H1 (cell line): ENCODE data around the gene SLC2A4RG. TPM values are rescaled to one million over a fixed set of nuclear protein-coding genes. Genes with fewer than 3 reads are reported as not detected.

Experiments
- CTCF ChIA-PET: fragments of 300-600 bp; sonication (Branson Sonifier 250); formaldehyde crosslinking; loops from one replicate; lab custom pipeline; 2021; ENCODE audit not compliant: partially characterized antibody; lab: Charles Lee
- POLR2A ChIA-PET: fragments of 300-600 bp; sonication (Branson Sonifier 250); formaldehyde crosslinking; loops from one replicate; lab custom pipeline; 2021; ENCODE audit warnings: inconsistent platforms; ENCODE audit not compliant: partially characterized antibody; lab: Charles Lee
- DNase-seq, 2 experiments: peaks; one replicate each; pipeline versions ENCODE4 v3.0.0 to v3.0.0-alpha.2; 2010 to 2022; ENCODE audit warnings: low spot score in 2 of 2, low read depth in 1 of 2, mixed read lengths in 1 of 2
- FAIRE-seq: peaks from 2 replicates; lab custom pipeline; 2011; peaks lifted over from hg19 to GRCh38; lab: Jason Lieb, UNC
- H2AFZ ChIP-seq: 2 replicates; pipeline ENCODE4 v1.8.1; 2012; ENCODE audit warnings: low read length, inconsistent platforms
- H2AK5ac ChIP-seq: 2 replicates; pipeline ENCODE4 v1.6.1; 2013; ENCODE audit warnings: low read depth, low read length
- H2BK120ac ChIP-seq: replicated peaks from 2 replicates; pipeline ENCODE3; 2013; ENCODE audit warnings: low read depth, low read length, inconsistent platforms
- H2BK12ac ChIP-seq: 2 replicates; pipeline ENCODE4 v1.6.1; 2013; ENCODE audit warnings: low read depth, low read length
- H2BK15ac ChIP-seq: 2 replicates; pipeline ENCODE4 v1.6.1; 2013; ENCODE audit warnings: low read length
- H2BK20ac ChIP-seq: 2 replicates; pipeline ENCODE4 v1.6.1; 2013; ENCODE audit warnings: low read length
- H2BK5ac ChIP-seq: 2 replicates; pipeline ENCODE4 v1.6.1; 2013; ENCODE audit warnings: low read depth, low read length
- H3K14ac ChIP-seq: 2 replicates; pipeline ENCODE4 v1.6.1; 2013; ENCODE audit warnings: inconsistent platforms; ENCODE audit not compliant: insufficient read length
- H3K18ac ChIP-seq: 2 replicates; pipeline ENCODE4 v1.6.1; 2013; ENCODE audit warnings: low read length; ENCODE audit errors: extremely low read depth
- H3K23ac ChIP-seq: 2 replicates; pipeline ENCODE4 v1.6.1; 2013; ENCODE audit warnings: inconsistent platforms; ENCODE audit not compliant: insufficient read length
- H3K23me2 ChIP-seq: 2 replicates; pipeline ENCODE4 v1.6.1; 2013; ENCODE audit warnings: low read depth, low read length
- H3K27ac ChIP-seq: 2 replicates; pipeline ENCODE4 v1.6.1; 2011; ENCODE audit warnings: low read depth, low read length, inconsistent platforms
- H3K27me3 ChIP-seq, 4 experiments: replicated peaks in 1 of 4; 1 replicate in 1 of 4; 2 replicates in 3 of 4; pipeline versions ENCODE4 v1.6.1 to v1.8.1; 2011 to 2013; ENCODE audit warnings: low read length in 3 of 4, mild to moderate bottlenecking in 3 of 4, inconsistent platforms in 2 of 4, mixed read lengths in 2 of 4, moderate library complexity in 1 of 4; ENCODE audit not compliant: control insufficient read depth in 3 of 4, insufficient read depth in 3 of 4; ENCODE audit errors: extremely low read depth in 1 of 4
- H3K36me3 ChIP-seq, 4 experiments: 2 replicates each; pipeline versions ENCODE4 v1.6.1 to v1.8.1; 2011 to 2013; ENCODE audit warnings: mild to moderate bottlenecking in 4 of 4, low read length in 3 of 4, moderate library complexity in 2 of 4, control low read depth in 1 of 4, inconsistent platforms in 1 of 4; ENCODE audit not compliant: insufficient read depth in 4 of 4, control insufficient read depth in 2 of 4
- H3K4ac ChIP-seq: replicated peaks from 2 replicates; pipeline ENCODE3; 2013; ENCODE audit warnings: low read length, low read depth, mixed read lengths, inconsistent platforms; ENCODE audit not compliant: insufficient read length
- H3K4me1 ChIP-seq, 4 experiments: replicated peaks in 1 of 4; 1 replicate in 1 of 4; 2 replicates in 3 of 4; pipeline versions ENCODE4 v1.6.1 to v1.8.1; 2011 to 2013; ENCODE audit warnings: low read length in 3 of 4, inconsistent platforms in 2 of 4, mixed read lengths in 1 of 4; ENCODE audit not compliant: insufficient read depth in 4 of 4, control insufficient read depth in 3 of 4
- H3K4me2 ChIP-seq, 2 experiments: 2 replicates each; pipeline versions ENCODE4 v1.6.1 to v1.8.1; 2011 to 2013; ENCODE audit warnings: low read depth in 2 of 2, low read length in 2 of 2, control low read depth in 1 of 2, inconsistent platforms in 1 of 2, mild to moderate bottlenecking in 1 of 2; ENCODE audit not compliant: insufficient read depth in 1 of 2
- H3K4me3 ChIP-seq, 4 experiments: fragments of 200-600, 300-600 bp in 1 of 4; sonication (generic), shearing (Covaris generic), sonication (Bioruptor Twin) in 1 of 4; 2 replicates each; pipeline versions ENCODE4 v1.5.1 to v1.8.1; 2011 to 2016; ENCODE audit warnings: low read length in 4 of 4, low read depth in 3 of 4, control low read depth in 2 of 4, inconsistent platforms in 2 of 4, mild to moderate bottlenecking in 2 of 4, mixed read lengths in 1 of 4, moderate library complexity in 1 of 4; ENCODE audit not compliant: insufficient read depth in 2 of 4; ENCODE audit errors: extremely low read depth in 1 of 4
- H3K56ac ChIP-seq: replicated peaks from 2 replicates; pipeline ENCODE3; 2013; ENCODE audit warnings: low read depth, mild to moderate bottlenecking, mixed read lengths, low read length, inconsistent platforms; ENCODE audit not compliant: insufficient read length
- H3K79me1 ChIP-seq: 2 replicates; pipeline ENCODE4 v1.6.1; 2013; ENCODE audit warnings: low read depth, low read length, control low read depth
- H3K79me2 ChIP-seq, 2 experiments: 2 replicates each; pipeline versions ENCODE4 v1.6.1 to v1.8.1; 2012 to 2013; ENCODE audit warnings: low read length in 2 of 2, mild to moderate bottlenecking in 2 of 2, inconsistent platforms in 1 of 2; ENCODE audit not compliant: insufficient read depth in 2 of 2, control insufficient read depth in 1 of 2
- H3K9ac ChIP-seq, 4 experiments: replicated peaks in 1 of 4; 1 replicate in 1 of 4; 2 replicates in 3 of 4; pipeline versions ENCODE4 v1.6.1 to v1.8.1; 2011 to 2013; ENCODE audit warnings: low read depth in 3 of 4, low read length in 3 of 4, control low read depth in 2 of 4, mild to moderate bottlenecking in 2 of 4, moderate library complexity in 2 of 4, inconsistent platforms in 1 of 4; ENCODE audit errors: extremely low read depth in 1 of 4
- H3K9me3 ChIP-seq, 2 experiments: 2 replicates each; pipeline versions ENCODE4 v1.6.1 to v1.8.1; 2012 to 2013; ENCODE audit warnings: mild to moderate bottlenecking in 2 of 2, moderate library complexity in 2 of 2, control low read depth in 1 of 2, inconsistent platforms in 1 of 2, low read depth in 1 of 2, low read length in 1 of 2, mixed read lengths in 1 of 2; ENCODE audit not compliant: insufficient read depth in 2 of 2
- H4K20me1 ChIP-seq, 2 experiments: replicated peaks in 1 of 2; 2 replicates each; pipeline versions ENCODE3 to v1.8.1; 2011 to 2013; ENCODE audit warnings: inconsistent platforms in 2 of 2, low read length in 2 of 2, mild to moderate bottlenecking in 1 of 2; ENCODE audit not compliant: insufficient read depth in 2 of 2, control insufficient read depth in 1 of 2
- H4K5ac ChIP-seq: 2 replicates; pipeline ENCODE4 v1.6.1; 2013; ENCODE audit warnings: low read length, low read depth, mixed read lengths, inconsistent platforms; ENCODE audit not compliant: insufficient read length
- H4K8ac ChIP-seq: 2 replicates; pipeline ENCODE4 v1.8.0; 2013; ENCODE audit warnings: mild to moderate bottlenecking, moderate library complexity, low read length, inconsistent platforms; ENCODE audit not compliant: insufficient read depth; ENCODE audit errors: extremely low read depth
- H4K91ac ChIP-seq: replicated peaks from 2 replicates; pipeline ENCODE3; 2013; ENCODE audit warnings: low read length, mixed read lengths, inconsistent platforms; ENCODE audit not compliant: insufficient read length
- CTCF ChIP-seq, 3 experiments: IDR thresholded peaks; 1 replicate in 2 of 3; 2 replicates in 1 of 3; pipeline versions ENCODE4 v1.5.1 to v1.6.1; 2011; ENCODE audit warnings: low read length in 3 of 3, mild to moderate bottlenecking in 3 of 3, inconsistent platforms in 2 of 3, low read depth in 1 of 3, moderate library complexity in 1 of 3; ENCODE audit not compliant: insufficient read depth in 1 of 3; ENCODE audit errors: control extremely low read depth in 1 of 3
- EP300 ChIP-seq, 2 experiments: IDR thresholded peaks; 1 replicate in 1 of 2; 2 replicates in 1 of 2; pipeline ENCODE4 v1.6.1; 2011 to 2012; ENCODE audit warnings: low read depth in 2 of 2, low read length in 2 of 2, mild to moderate bottlenecking in 2 of 2, borderline replicate concordance in 1 of 2, inconsistent platforms in 1 of 2, moderate library complexity in 1 of 2
- HDAC2 ChIP-seq, 2 experiments: fragments of 300-600 bp in 1 of 2; sonication (generic) in 1 of 2; IDR thresholded peaks; 2 replicates each; pipeline ENCODE4 v1.6.1; 2011 to 2012; ENCODE audit warnings: low read depth in 2 of 2, low read length in 2 of 2, mild to moderate bottlenecking in 2 of 2, moderate library complexity in 2 of 2, borderline replicate concordance in 1 of 2, inconsistent platforms in 1 of 2
- KDM4A ChIP-seq: IDR thresholded peaks from one replicate; pipeline ENCODE4 v1.7.1; 2012; ENCODE audit warnings: low read depth, mild to moderate bottlenecking, moderate library complexity, low read length, inconsistent platforms; ENCODE audit not compliant: severe bottlenecking
- PHF8 ChIP-seq: fragments of 200-600 bp; sonication (generic); conservative IDR thresholded peaks from 2 replicates; pipeline ENCODE4 v1.7.1; 2012; ENCODE audit warnings: low read depth, mild to moderate bottlenecking, inconsistent platforms, low read length, moderate library complexity
- POLR2A ChIP-seq, 2 experiments: IDR thresholded peaks; 1 replicate in 1 of 2; 2 replicates in 1 of 2; pipeline ENCODE4 v1.6.1; 2011; ENCODE audit warnings: low read depth in 2 of 2, low read length in 2 of 2, mild to moderate bottlenecking in 2 of 2; ENCODE audit errors: control extremely low read depth in 1 of 2
- RXRA ChIP-seq: IDR thresholded peaks from 2 replicates; pipeline ENCODE4 v1.6.1; 2011; ENCODE audit warnings: low read depth, mild to moderate bottlenecking, low read length, moderate library complexity; ENCODE audit not compliant: insufficient read depth
- TAF1 ChIP-seq: IDR thresholded peaks from 2 replicates; pipeline ENCODE4 v1.6.1; 2011; ENCODE audit warnings: mild to moderate bottlenecking, low read depth, low read length
- TCF12 ChIP-seq: IDR thresholded peaks from 2 replicates; pipeline ENCODE4 v1.6.1; 2011; ENCODE audit warnings: low read depth, mild to moderate bottlenecking, low read length
- YY1 ChIP-seq: IDR thresholded peaks from 2 replicates; pipeline ENCODE4 v1.6.1; 2011; ENCODE audit warnings: low read depth, mild to moderate bottlenecking, low read length
- WGBS, 2 experiments: shearing (Covaris generic) in 1 of 2; methylation state at CpG; one replicate each; pipeline versions ENCODE4 v1.1.6 to v1.1.7; 2013 to 2015; ENCODE audit warnings: low lambda C conversion rate in 2 of 2, mixed read lengths in 2 of 2, inconsistent platforms in 1 of 2, low coverage in 1 of 2, missing lambda C conversion rate in 1 of 2; ENCODE audit not compliant: insufficient replicate concordance in 2 of 2, insufficient coverage in 1 of 2, insufficient read length in 1 of 2; ENCODE audit errors: extremely low coverage in 1 of 2, missing lambda C conversion rate in 1 of 2; 5-methylcytosine and 5-hydroxymethylcytosine counted together
- polyA plus RNA-seq, 7 experiments: library from polyadenylated mRNA; depleted of rRNA in 3 of 7; stranded (reverse) in 5 of 7; unstranded in 2 of 7; fragments of >200 nt in 5 of 7; fragments of 200-250 nt in 2 of 7; gene quantifications; 1 replicate in 5 of 7; 2 replicates in 1 of 7; 4 replicates in 1 of 7; pipeline versions ENCODE4 v1.2.1 to v1.2.3, GENCODE V29; 2011 to 2013; ENCODE audit warnings: missing spikeins in 2 of 7, mixed read lengths in 2 of 7
- total RNA-seq: library from RNA; stranded (reverse); fragmentation: NEBNext Ultra II Directional; extraction: Animal tissue kit (Norgen Biotek cat#: 25700); gene quantifications from 2 replicates; pipeline ENCODE4 v1.2.1, GENCODE V29; 2021

SLC2A4RG gene
- total and polyA plus RNA-seq, 2 of the 8 experiments (the other 6 are each of a cell fraction or from before 2014, with no cell fraction given), result 15.9 to 29.1 TPM

GRCh38 chr20:63745424-63745805 is 5.8 kb downstream of the SLC2A4RG start:
- no peak overlapping the region for H2BK15ac ChIP-seq
- H3K79me1 ChIP-seq, result no peaks in the 10 kb centered on the region; the same call in 1 of the 2 replicates
- no peak overlapping the region for H2BK120ac ChIP-seq
- WGBS, 2 experiments, result 89% methylated on average over 15 of the region's 15 CpGs; no CpG with 5 or more reads in 1 of the 2 experiments
- H4K8ac ChIP-seq, result no peak overlapping the region; the same call in 1 of the 2 replicates
- no peak overlapping the region for H3K4me3 ChIP-seq
- H3K23me2 ChIP-seq, result peaks cover 4% of the 10 kb centered on the region; the same call in 1 of the 2 replicates
- peaks cover 0 to 8% (median 7%) of the 10 kb centered on the region in 4 experiments; a peak in 5 of 7 replicates for H3K4me1 ChIP-seq
- TF ChIP-seq RXRA, result no peak
- TF ChIP-seq CTCF (IDR thresholded peaks at IDR 0.05; ENCODE audit: control extremely low read depth in 1 of 3, insufficient read depth in 1 of 3, low read depth in 1 of 3, low read length in 3 of 3), result no peak
- TF ChIP-seq POLR2A (IDR thresholded peaks at IDR 0.05; ENCODE audit: control extremely low read depth in 1 of 2, low read depth in 2 of 2, low read length in 2 of 2), result no peak
- TF ChIP-seq PHF8, result no peak
- no peak for TF ChIP-seq TCF12
- TF ChIP-seq EP300 (IDR thresholded peaks at IDR 0.05; ENCODE audit: borderline replicate concordance in 1 of 2, low read depth in 2 of 2, low read length in 2 of 2), result no peak
- no peak for TF ChIP-seq TAF1
- TF ChIP-seq KDM4A, result no peak
- TF ChIP-seq YY1, result no peak
- TF ChIP-seq HDAC2 (IDR thresholded peaks at IDR 0.05; ENCODE audit: borderline replicate concordance in 1 of 2, low read depth in 2 of 2, low read length in 2 of 2), result no peak
- no peak overlapping the region for H3K56ac ChIP-seq
- H3K4ac ChIP-seq, result no peak overlapping the region
- H3K4me2 ChIP-seq, result no peak overlapping the region
- H4K5ac ChIP-seq, result no peak overlapping the region
- H3K9ac ChIP-seq, result no peak overlapping the region
- CTCF ChIA-PET, result interaction anchor here (1.2 kb wide), 1 partner anchor 30 kb away, joined by 3 read pairs; no protein-coding TSS in a partner anchor
- no peaks in the 10 kb centered on the region for H3K9me3 ChIP-seq
- H4K20me1 ChIP-seq, result peaks cover 0 to 3% of the 10 kb centered on the region in 2 experiments
- H4K91ac ChIP-seq, result no peak overlapping the region
- H2BK12ac ChIP-seq, result no peak overlapping the region
- no peaks in the 10 kb centered on the region for H3K79me2 ChIP-seq
- no peak for FAIRE-seq
- H3K18ac ChIP-seq, result no peak overlapping the region
- POLR2A ChIA-PET, result interaction anchor here (1.3 kb wide), 1 partner anchor 9 kb away, joined by 4 read pairs; the partner anchor contains the start of gene LIME1
- H3K27ac ChIP-seq, result no peak overlapping the region
- no peak for DNase-seq
- no peak overlapping the region for H3K23ac ChIP-seq
- H2AK5ac ChIP-seq, result no peak overlapping the region
- H3K14ac ChIP-seq, result no peak overlapping the region
- no peak overlapping the region for H2BK5ac ChIP-seq
- H2AFZ ChIP-seq, result no peak overlapping the region
- H3K36me3 ChIP-seq, result peaks cover 0 to 12% (median 6%) of the 10 kb centered on the region in 4 experiments; a peak in 4 of 8 replicates
- no peaks in the 10 kb centered on the region for H3K27me3 ChIP-seq
- no peak overlapping the region for H2BK20ac ChIP-seq
